Mucosa of descending colon (tissue), 3 donors: ENCODE data around the gene MXD4. TPM values are rescaled to one million over a fixed set of nuclear protein-coding genes. Genes with fewer than 3 reads are reported as not detected.
A peak's percentile ranks its signal among the peaks of the same experiment; 100 is the strongest.

ENCODE experiments used
- ATAC-seq: fragments of 200-7000 bp; cut with Tn5 transposase; one replicate; pipeline ENCODE4 v1.9.1; 2020; ENCODE audit warnings: mild to moderate bottlenecking, moderate library complexity
- DNase-seq, 3 donors: peaks; one replicate each; pipeline ENCODE4 v3.0.0-alpha.2; 2020
- H3K36me3 ChIP-seq: fragments of 200-600 bp; one replicate; pipeline ENCODE4 v1.8.0; 2021; ENCODE audit warnings: low read depth, mild to moderate bottlenecking
- H3K4me1 ChIP-seq: fragments of 200-600 bp; one replicate; pipeline ENCODE4 v1.8.0; 2021; ENCODE audit warnings: low read depth, mild to moderate bottlenecking
- H3K4me3 ChIP-seq: fragments of 200-600 bp; one replicate; pipeline ENCODE4 v1.8.0; 2021; ENCODE audit warnings: mild to moderate bottlenecking
- H3K9me3 ChIP-seq: fragments of 200-600 bp; one replicate; pipeline ENCODE4 v1.8.0; 2021; ENCODE audit warnings: mild to moderate bottlenecking
- CTCF ChIP-seq: fragments of 200-600 bp; IDR thresholded peaks from one replicate; pipeline ENCODE4 v1.8.0; 2022; ENCODE audit warnings: antibody characterized with exemption, mild to moderate bottlenecking
- intact Hi-C, 2 donors: fragments of 100-400 bp; cut with DNase I in 1 of 2; cut with micrococcal nuclease in 1 of 2; formaldehyde crosslinking; loops; one replicate each; pipeline versions ENCODE4 v1.11.0 to v1.11.1; 2022; cut with DNase I, micrococcal nuclease
- total RNA-seq, 3 donors: library from RNA; stranded (reverse); fragmentation: NEBNext Ultra II Directional in 2 of 3; extraction: Animal tissue kit (Norgen Biotek cat#: 25700) in 2 of 3; gene quantifications; one replicate each; pipeline versions ENCODE4 v1.2.1 to v1.2.4, GENCODE V29; 2021 to 2023
- donor health status: DM: no; HTN: no; CAD: no; lungs with moderate emphysema.
- donor health status: DM: no; HTN: no; CAD: no.
- donor health status: DM: no; HTN: yes; CAD: no.

Gene MXD4
- total RNA-seq, 3 donors from 2014 or later, result 46.6 to 59.6 (median 52.6) TPM

GRCh38 chr4:2251073-2251794 is 10.7 kb downstream of the MXD4 start:
- Histone ChIP-seq H3K36me3 (peaks cover 3% of the 10 kb centered on the region), H3K9me3 (no peaks in the 10 kb centered on the region), H3K4me3 (no peak overlapping the region), H3K4me1 (no peaks in the 10 kb centered on the region)
- TF ChIP-seq CTCF, result no peak
- DNase-seq (peak in 2 of 3 donors; percentile 20 to 37), ATAC-seq (no peak)
- intact Hi-C loops, result no loop called here

- no peak for TF ChIP-seq CTCF
- H3K36me3 ChIP-seq, result peaks cover 3% of the 10 kb centered on the region
Observed at GRCh38 chr4:2250357-2251072, 11.4 kb downstream of the MXD4 start.

GRCh38 chr4:2249526-2250356 is 12.2 kb downstream of the MXD4 start:
- no peak overlapping the region for H3K4me3 ChIP-seq
- peak in 1 of 3 donors; percentile 36 for DNase-seq
- intact Hi-C loops, result no loop called here
- ATAC-seq, result no peak
- H3K4me1 ChIP-seq, result peaks cover 2% of the 10 kb centered on the region
- TF ChIP-seq CTCF, result no peak
- peaks cover 3% of the 10 kb centered on the region for H3K36me3 ChIP-seq
- H3K9me3 ChIP-seq, result no peaks in the 10 kb centered on the region

More at GRCh38 chr4:2250357-2251072, 11.4 kb downstream of the MXD4 start:
- intact Hi-C loops, result no loop called here
- Histone ChIP-seq H3K4me1 (no peaks in the 10 kb centered on the region), H3K9me3 (no peaks in the 10 kb centered on the region), H3K4me3 (no peak overlapping the region)
- ATAC-seq (no peak), DNase-seq (peak in 1 of 3 donors; percentile 37)

GRCh38 chr4:2248821-2249261 is 13.1 kb downstream of the MXD4 start:
- no peaks in the 10 kb centered on the region for H3K9me3 ChIP-seq
- DNase-seq (peak in 2 of 3 donors; percentile 21 to 38), ATAC-seq (no peak)
- no peak for TF ChIP-seq CTCF
- peaks cover 11% of the 10 kb centered on the region for H3K4me1 ChIP-seq
- no peak overlapping the region for H3K4me3 ChIP-seq
- intact Hi-C loops, result no loop called here
- H3K36me3 ChIP-seq, result peaks cover 3% of the 10 kb centered on the region

GRCh38 chr4:2248044-2248780 is 13.7 kb downstream of the MXD4 start:
- H3K9me3 ChIP-seq, result no peaks in the 10 kb centered on the region
- peaks cover 11% of the 10 kb centered on the region for H3K4me1 ChIP-seq
- H3K4me3 ChIP-seq, result no peak overlapping the region
- ATAC-seq, result no peak
- peak in 2 of 3 donors; percentile 17 to 42 for DNase-seq
- TF ChIP-seq CTCF, result no peak
- H3K36me3 ChIP-seq, result peaks cover 3% of the 10 kb centered on the region
- intact Hi-C loops, result no loop called here
